ENCODE data around the gene CDC40.
"Not testable (repeated sequence)": the region's sequence is repeated elsewhere in the genome, so short reads cannot be mapped to it uniquely, and the experiment has no call there.

CDC40 gene

DNA sequence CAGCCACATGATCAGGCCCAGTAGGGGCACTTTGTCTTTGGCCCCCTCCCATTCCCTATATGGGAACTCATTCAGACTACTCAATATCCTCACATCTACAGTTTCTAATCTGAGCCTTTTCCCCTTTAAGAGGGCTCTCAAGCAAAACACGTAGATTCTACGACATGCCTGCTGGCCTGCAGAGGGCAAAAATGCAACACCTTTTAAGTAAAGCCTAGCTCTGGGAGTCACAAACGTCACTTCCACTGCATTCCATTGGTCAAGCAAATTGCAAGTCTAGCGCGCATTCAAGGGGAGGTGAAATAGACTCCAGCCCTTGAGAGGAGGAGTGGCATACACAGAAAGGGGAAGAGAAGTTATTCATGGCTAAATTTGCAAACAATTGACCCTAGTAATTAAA, 70.6 kb downstream of the CDC40 start:
- TF ChIP-seq, protein P1, sequence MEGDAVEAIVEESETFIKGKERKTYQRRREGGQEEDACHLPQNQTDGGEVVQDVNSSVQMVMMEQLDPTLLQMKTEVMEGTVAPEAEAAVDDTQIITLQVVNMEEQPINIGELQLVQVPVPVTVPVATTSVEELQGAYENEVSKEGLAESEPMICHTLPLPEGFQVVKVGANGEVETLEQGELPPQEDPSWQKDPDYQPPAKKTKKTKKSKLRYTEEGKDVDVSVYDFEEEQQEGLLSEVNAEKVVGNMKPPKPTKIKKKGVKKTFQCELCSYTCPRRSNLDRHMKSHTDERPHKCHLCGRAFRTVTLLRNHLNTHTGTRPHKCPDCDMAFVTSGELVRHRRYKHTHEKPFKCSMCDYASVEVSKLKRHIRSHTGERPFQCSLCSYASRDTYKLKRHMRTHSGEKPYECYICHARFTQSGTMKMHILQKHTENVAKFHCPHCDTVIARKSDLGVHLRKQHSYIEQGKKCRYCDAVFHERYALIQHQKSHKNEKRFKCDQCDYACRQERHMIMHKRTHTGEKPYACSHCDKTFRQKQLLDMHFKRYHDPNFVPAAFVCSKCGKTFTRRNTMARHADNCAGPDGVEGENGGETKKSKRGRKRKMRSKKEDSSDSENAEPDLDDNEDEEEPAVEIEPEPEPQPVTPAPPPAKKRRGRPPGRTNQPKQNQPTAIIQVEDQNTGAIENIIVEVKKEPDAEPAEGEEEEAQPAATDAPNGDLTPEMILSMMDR (conservative IDR thresholded peaks at IDR 0.05): no peak
- no peak overlapping the region for H3K27ac ChIP-seq

DNA sequence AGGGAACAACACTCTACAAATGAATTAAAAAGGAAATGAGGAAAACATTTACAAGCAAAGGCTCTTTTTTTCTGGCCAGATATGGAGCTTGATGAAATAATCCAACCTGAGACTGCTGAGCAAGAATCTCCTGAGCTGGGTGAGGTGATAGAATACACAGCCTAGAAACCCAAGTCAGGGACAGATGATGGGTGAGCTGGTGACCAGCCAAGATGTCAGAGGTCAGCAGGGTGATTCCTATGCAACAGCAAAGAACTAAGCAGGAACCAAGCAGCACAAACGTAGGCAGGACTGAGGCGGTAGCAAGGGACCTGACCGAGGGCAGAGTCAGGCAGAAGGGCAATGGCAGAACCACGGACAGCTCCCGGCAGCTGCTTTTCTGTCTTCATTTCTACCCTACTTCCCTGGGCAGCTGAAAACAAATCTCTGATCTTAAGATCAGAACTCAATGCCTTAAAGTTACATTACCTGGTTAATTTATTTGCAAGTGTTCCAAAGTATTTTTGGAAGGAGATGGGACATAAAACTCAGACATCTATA, 75.1 kb downstream of the CDC40 start:
- TF ChIP-seq, protein P1 (conservative IDR thresholded peaks at IDR 0.05): no peak
- no peak overlapping the region for H3K27ac ChIP-seq

DNA sequence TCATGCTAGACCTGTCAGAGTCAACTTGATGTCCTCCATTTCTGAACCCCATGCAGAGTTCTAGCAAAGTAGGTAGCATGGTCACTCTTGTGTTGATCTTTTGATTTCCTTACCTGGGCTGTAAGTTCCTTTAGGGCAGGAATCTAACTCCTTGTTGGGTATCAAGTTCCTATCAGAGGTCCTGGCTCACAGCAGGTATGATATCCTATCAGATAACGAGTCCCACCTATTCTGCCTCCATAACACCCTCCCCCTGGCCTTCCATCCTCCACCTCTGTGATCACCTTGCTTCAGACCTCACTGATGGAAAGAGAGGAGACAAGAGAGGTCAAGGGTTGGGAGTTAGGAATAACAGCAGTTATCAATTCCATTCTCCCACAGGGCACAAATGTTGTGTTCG, 76.1 kb downstream of the CDC40 start:
- H3K27ac ChIP-seq: no peak overlapping the region
- TF ChIP-seq, protein P1 (conservative IDR thresholded peaks at IDR 0.05): no peak

DNA sequence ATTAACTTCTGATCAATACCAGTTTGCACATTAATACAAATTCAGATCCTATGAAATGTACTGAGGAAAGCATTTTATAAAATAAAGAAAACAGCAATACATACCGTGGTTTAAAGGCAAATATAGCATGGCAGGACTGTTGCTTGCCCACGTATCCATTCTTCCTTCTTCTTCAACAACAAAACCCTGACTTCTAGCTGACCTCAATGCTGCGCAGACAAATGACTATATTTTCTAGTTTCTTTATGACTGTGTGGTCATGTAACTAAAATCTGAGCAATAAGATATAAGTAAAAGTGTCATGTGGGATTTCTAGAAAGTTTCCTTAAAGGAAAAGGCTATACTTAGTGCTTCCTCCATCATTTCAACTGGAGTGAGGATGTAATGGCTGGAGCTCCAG, 85.0 kb downstream of the CDC40 start:
- TF ChIP-seq, protein P1 (conservative IDR thresholded peaks at IDR 0.05): no peak
- no peak overlapping the region for H3K27ac ChIP-seq

DNA sequence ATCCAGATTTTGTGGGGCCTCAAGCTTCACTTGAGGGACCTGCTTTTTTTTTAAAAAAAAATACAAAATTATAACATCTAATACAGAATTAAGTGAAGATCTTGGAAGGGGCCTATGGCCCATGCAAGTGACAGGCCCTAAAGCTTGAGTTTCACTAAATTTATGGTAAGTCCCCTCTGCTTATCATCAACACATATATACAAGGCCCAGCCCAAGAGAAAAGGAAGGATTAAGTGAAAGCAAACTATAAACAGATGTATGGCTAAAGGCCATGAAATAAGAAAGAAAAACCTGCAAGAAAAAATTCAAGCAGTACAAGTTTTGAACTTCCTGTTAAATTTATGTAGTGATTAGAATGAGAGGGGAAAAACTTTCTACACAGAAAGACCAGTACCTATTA, 86.8 kb downstream of the CDC40 start:
- H3K27ac ChIP-seq: no peak overlapping the region
- TF ChIP-seq, protein P1 (conservative IDR thresholded peaks at IDR 0.05): no peak

DNA sequence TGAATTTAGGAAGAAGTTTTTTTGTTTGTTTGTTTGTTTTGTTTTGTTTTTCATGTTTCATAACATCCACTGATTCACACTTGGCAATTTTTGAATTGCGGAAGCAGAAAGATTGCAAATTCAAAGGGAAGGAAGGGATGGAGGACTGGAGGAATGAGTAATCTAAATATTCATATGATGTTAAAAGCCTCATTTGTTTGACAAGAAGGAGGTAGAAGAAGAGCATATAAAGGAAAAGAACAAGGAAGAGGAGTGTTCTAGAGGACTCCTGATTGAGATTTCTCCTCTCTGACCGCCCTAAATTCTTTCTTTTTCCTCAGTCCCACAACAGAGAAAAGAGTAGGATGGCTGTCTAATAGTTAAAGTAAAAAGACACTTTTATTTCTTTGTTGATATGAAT, 89.4 kb downstream of the CDC40 start:
- TF ChIP-seq, protein P1 (conservative IDR thresholded peaks at IDR 0.05): no peak
- H3K27ac ChIP-seq: no peak overlapping the region

DNA sequence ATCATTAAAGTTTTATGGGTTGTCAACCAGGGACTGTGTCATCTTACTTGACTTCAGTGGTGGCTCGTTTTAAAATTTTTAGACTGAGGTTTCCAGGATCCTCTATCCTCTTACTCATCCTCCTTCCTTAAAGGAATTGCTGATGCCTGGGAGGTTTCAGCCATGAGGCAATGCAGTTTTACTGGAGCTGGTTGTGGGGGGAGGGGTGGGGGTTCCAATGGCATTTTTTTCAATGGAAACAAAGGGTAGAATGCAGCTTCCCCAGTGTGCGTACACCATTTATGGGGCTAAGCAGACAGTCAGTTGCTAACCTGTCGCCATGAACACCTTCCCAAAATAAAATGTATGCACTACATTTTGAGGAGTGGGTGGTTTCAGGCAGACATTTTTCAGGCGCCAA, 89.9 kb downstream of the CDC40 start:
- no peak overlapping the region for H3K27ac ChIP-seq
- TF ChIP-seq, protein P1 (conservative IDR thresholded peaks at IDR 0.05): no peak

DNA sequence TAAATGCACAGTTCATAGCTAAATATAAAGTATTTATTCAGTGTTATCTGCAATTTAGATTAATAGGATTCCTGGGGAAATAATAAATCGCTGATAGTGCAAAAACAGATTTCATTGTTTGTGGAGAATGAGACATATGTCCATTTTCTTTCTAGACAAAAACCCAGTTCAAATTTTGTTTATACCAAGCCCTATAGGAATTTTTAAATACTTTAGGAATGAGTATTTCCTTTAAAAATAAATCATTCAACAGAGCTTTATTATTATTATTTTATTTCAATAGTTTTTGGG, 91.5 kb downstream of the CDC40 start:
- TF ChIP-seq, protein P1 (conservative IDR thresholded peaks at IDR 0.05): no peak

DNA sequence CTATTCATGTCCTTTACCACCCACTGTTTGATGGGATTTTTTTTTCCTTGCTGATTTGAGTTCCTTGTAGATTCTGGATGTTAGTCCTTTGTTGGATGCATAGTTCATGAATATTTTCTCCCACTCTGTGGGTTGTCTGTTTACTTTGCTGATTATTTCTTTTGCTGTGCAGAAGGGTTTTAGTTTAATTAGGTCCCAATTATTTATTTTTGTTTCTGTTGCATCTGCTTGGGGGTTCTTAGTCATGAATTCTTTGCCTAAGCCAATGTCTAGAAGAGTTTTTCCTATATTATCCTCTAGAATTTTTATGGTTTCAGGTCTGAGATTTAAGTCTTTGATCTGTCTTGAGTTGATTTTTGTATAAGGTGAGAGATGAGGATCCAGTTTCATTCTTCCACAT, 92.6 kb downstream of the CDC40 start:
- H3K27ac ChIP-seq: not testable (repeated sequence)

More for the DNA sequence above, 91.5 kb downstream of the CDC40 start:
- H3K27ac ChIP-seq: no peak overlapping the region
